HG02981 (cell line): ENCODE data around the gene ST8SIA6.
A peak's percentile ranks its signal among the peaks of the same experiment; 100 is the strongest.

ENCODE experiments used
- ATAC-seq: cut with Tn5 transposase; IDR thresholded peaks from one replicate; pipeline ENCODE4 v1.9.1; 2021; ENCODE audit warnings: mild to moderate bottlenecking, moderate library complexity; ENCODE audit not compliant: unreplicated experiment

Gene ST8SIA6

DNA sequence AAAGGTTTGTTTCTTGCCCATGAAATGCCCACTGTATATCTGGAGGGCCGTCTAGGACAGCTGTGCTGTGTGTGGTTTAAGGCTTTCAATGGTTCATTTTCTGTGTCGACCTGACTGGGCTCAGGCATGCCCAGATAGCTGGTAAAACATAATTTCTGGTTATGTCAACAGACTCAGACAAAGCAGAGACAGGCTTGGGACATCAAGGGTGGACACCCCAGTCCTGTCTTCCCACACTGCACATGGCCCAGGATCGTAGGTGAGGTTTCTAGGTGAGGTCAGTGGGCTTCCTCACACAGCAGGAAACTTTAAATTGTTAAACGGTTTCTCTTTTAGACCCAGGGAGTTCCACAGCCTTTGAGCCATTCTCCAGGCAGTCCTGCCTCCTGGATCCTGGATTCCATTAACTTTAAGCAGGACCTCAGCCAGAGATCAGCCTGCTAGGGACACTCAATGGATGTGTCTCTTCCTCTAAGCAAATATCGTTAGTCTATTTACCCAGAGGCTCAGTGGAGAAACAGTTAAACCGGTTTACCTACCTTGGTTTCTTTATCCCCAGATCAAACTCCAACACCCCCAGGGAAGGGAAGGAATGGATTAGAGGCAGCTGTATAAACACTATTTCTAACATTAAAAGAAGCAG lies 66.4 kb downstream of the ST8SIA6 start:
- ATAC-seq: no peak

DNA sequence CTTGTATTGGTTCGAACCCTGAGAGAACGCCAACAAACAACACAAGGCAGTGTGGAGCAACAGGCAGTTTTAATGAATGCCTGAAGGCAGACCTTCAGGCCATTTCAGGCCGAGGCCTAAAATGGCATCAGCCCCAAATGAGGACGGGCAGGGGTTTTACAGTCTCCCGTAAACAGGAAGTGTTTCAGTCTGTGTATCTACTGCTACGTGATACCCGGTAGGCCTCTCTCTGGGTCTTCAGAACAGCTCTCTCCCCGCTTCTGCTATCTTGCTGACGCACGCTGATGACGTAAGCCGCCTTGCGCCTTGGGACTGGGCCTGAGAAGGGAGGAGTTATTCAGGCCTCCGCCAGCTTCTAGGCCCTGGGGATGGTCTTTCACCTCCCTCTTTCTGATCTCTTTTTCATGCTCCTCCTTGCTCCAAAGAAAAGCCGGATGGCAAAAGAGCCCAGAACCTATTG lies 67.7 kb downstream of the ST8SIA6 start:
- ATAC-seq: no peak

DNA sequence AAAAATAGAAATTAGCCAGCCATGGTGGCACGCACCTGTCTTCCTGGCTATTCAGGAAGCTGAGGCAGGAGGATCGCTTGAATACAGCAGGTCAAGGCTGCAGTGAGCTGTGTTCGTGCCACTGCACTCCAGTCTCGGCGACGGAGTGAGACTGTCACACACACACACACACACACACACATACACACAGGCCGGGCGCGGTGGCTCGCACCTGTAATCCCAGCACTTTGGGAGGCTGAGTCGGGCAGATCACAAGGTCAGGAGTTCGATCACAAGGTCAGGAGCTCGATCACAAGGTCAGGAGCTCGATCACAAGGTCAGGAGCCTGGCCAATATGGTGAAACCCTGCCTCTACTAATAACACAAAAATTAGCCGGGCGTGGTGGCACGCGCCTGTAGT lies 68.4 kb downstream of the ST8SIA6 start:
- no peak for ATAC-seq

DNA sequence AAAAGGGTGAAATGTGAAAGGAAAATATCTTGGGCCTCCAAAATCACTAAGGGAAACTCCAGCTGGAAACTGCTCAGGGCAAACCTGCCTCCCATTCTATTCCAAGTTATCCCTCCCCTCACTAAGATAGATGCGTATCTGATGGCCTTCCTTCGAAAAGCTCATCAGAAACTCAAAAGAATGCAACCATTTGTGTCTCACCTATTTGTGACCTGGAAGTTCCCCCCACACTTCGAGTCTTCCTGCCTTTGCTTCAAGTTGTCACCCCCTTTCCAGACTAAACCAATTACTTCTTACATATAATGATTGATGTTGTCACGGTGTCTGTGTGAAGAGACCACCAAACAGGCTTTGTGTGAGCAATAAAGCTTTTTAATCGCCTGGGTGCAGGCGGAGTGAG lies 69.3 kb downstream of the ST8SIA6 start:
- no peak for ATAC-seq

DNA sequence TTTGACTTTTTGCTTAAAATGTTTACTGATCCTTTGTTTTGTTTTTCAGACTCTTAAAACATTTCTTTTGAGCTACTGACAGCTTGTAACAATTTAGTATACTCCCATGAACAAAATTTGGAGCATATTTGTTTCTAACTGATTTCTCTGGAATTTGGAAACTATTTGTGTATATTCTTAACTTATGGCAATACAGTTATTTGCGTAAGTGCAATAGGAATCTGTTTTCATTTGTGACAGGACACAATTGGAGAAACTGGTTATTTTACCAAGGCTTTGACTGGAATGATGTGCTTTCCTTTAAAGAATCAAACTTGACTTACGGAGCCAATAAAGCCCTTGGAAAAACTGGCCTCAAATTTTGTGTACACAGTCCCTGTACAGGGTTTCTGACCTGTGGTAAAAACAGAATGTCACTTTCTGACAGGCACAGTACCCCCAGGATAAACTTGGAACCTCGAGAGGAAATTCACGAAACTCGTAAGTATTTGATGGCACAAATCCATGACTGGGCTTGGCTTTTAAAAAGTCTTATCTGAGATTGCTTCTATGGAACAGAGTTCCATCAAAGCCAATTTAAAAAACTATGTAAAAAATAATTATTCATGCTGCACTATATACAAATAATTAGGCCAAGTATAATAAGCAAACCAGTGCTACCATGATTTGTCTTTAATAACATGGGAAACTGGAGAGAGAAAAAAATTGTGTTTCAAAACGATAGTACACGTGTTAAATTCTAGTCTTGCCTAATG lies 70.4 kb downstream of the ST8SIA6 start:
- no peak for ATAC-seq

DNA sequence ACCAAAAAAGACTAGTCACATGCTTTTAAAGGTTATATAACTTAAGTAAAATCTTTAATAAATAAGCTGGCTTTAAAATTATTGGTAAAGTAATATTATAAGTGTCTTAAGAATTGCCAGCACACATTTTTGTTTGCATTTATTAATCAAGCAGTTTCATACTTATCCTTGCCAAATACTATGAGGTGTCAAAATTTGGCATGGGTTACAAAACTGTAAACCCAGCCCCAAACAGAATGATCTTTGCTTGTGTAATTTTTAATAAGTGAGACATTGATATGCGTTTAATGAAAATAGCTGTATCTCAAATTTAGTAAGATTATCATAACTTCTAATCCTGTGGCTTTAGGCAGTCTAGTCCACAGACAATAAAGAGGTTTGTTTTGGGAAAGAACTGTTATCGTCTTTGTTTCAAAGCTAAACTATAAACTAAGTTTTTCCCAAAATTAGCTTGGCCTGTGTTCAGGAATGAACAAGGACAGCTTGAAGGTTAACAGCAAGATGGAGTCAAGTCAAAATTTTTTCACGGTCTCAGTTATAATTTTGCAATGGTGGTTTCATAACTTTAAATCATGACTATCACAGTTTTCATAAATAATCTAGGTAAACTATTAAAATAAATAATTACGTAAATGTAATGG lies 72.8 kb downstream of the ST8SIA6 start:
- ATAC-seq: no peak

DNA sequence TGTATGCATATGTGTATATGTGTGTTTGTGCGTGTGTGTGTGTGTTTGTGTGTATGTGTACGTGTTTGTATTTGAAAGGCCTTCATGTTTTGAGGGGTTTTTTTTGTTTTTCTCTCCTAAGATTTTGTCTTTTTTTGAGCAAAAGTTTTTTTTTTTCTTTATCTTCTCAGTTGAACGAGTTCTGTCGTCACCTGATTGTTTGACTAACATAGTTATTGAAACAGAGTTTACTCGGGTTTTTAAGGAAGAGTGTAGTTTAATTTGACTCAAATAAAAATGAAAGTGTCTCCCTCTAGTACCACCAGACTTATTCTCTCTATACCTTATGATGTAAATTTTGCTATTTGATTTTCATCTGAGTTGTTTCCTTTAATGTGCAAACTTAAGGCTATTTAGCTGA lies 73.5 kb downstream of the ST8SIA6 start:
- no peak for ATAC-seq

DNA sequence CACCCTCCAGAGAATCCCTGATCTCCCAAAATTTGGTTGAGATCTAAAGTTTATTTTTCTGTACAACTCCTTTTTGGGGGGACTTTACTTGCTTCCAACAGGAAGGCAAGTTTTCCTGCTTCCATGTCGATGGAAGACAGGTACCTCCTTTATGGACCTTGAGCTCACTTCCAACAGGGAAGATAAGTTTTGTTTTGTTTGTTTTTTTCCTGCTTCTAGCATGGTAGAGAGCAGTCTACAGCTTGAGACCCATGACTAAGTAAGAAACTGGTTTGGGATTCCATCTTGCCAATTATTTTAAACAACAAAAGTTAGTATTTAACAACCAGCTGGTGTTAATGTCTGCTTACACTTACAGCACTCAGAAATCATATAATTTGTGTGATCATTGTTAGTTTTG lies 74.4 kb downstream of the ST8SIA6 start:
- no peak for ATAC-seq

DNA sequence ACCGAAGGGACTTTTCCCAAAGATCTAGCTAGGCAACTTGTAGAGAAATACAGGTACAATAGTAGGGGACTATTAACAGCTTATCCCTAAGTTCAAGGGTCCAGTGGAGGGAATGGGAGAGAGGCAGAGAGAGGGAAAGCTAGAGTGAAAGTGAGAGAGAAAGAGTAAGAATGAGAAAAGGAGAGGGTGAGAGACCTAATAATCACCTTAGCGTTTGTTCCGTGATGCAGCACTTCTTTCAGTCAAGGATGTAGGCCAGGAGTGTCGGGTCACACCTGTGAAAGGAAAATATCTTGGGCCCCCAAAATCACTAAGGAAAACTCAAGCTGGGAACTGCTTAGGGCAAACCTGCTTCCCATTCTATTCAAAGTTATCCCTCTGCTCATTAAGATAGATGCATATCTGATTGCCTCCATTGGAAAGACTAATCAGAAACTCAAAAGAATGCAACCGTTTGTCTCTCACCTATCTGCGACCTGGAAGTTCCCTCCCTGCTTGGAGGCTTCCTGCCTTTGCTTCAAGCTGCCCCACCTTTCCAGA lies 75.2 kb downstream of the ST8SIA6 start:
- no peak for ATAC-seq

DNA sequence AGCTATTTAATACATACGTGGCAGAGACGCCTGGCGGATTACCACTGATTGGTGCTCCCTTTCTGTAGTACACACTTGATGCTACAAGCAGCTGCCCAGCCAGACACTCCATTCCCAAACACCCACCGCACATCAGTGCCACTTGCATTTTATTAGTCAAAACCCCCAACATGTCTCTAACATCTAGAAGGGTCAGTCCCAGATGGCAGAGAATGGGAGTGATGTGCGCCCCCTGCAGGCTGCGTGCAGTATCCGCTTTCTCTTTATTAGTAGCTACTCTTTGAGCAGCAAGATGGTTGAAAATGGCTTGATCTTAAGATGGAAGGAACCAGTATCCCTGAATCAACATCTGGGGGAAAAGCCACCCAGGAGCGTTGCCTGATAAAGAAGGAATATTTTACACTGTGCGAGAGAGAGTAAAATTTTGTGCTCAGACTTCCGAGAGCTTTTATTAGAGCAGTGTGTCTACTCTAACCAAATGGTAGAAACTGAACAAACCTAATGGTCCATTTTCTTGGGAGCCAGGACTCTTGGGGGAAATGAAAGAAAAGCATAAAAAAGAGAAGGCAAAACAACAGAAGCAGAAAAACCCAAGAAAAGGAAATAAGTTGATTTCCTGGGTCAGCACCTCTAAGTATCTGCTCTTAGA lies 78.3 kb downstream of the ST8SIA6 start:
- ATAC-seq: peak; percentile 47

DNA sequence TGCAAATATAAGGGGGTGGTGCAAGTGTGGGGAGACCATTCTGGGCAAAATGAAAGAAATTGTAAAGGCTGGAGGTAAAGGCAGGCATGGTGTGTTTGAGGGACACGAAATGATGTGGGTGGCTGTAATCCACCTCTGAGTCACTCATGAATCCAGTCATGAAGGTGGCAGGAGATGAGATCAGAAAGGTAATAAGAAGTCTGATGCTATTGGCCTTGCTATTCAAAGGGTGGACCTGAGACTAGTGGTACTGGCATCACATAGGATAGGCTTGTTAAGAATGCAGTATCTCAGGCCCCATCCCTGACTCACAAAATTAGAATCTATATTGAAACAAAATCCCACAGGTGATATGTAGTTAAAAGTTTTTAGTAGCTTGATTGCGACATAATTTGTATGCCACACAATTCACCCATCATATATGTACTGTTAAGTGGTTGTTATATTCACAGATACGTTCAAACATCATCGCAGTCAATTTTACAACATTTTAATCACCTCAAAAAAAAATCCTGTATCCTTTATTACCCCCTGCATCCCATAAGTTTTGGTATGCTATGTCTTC lies 85.6 kb downstream of the ST8SIA6 start:
- no peak for ATAC-seq

DNA sequence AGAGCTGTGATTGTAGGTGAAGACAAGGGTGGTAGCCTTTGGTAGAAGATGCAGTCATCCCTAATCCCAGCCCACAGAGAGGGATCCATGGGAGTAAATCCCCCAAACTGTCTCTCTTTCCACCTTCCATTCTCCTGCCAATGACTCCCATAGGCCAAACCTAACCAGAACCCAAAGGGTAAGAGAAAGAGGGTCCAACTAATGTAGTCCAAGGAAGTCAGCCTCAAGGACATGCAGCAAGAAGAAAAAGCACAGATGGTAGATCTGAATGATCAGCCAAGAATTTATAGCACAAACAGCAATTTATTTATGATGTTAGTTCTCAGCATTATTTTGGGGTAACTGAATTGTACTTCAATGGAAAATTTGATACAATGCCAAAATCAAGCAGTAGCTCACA lies 87.7 kb downstream of the ST8SIA6 start:
- no peak for ATAC-seq

DNA sequence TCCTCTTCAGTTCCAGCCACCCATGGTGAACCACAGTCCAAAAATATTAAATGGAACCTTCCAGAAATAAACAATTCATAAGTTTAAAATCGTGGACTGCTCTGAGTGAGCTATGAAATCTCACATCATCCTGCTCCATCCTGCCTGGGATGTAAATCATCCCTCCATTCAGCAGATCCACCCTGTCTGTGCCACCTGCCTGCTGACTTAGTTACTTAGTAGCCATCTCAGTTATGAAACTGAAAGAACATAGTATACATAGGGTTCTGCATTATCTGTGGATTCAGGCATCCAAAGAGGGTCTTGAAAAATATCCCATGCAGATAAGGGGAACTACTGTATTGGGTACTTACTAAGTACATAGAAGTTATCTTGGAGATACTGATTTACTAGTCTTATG lies 89.0 kb downstream of the ST8SIA6 start:
- ATAC-seq: peak; percentile 67

DNA sequence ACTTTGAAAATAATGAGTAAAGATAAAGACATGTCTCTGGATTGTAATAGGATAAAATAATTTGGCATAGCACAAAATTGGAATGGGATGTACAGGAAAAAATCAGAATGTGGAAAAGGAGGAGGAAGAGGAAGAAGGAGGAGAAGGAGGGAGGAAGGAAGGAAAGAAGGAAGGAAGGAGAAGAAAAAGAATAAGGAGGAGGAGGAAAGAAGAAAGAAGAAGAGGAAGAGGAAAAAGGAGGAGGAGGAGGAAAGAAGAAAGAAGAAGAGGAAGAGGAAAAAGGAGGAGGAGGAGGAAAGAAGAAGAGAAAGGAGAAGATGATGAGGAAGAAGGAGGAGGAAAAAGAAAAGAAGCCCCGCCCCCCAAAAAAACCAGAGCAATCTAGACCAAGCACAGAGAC lies 95.9 kb downstream of the ST8SIA6 start:
- ATAC-seq: no peak

DNA sequence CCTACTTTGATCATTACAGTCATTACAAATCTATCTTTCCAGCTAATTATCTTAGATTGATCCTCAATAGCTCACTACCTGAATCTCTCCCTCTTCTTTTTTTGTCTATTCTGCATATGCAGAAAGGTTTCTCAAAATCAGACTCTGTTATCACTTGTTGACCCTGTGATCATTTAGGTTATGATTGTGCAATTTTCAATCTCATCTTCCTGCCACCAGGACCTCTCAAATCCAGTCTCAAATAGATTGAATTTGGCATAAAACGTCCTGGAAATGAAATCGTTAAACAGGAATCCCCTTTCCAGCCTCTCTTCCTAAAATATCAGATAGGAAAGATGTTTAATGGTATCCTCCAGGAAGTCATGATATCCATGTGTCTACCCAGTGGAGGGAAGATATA lies 96.6 kb downstream of the ST8SIA6 start:
- ATAC-seq: no peak

DNA sequence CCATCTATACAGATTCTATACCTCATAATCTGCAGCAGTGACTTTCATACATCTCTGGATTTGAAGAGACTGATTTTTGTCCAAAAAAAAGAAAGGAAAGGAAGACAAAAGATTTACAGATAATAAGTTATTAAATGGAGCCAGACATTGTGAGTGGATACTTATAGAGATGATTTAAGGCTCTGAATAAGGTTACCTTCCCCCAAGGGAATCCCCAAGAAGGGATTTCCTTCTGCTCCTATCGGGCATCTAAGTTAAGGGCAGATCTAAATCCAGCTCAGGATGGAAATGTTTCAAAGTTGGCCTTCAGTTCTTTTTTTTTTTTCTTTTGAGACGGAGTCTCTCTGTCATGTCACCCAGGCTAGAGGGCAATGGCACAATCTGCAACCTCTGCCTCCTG lies 97.6 kb downstream of the ST8SIA6 start:
- ATAC-seq: no peak

DNA sequence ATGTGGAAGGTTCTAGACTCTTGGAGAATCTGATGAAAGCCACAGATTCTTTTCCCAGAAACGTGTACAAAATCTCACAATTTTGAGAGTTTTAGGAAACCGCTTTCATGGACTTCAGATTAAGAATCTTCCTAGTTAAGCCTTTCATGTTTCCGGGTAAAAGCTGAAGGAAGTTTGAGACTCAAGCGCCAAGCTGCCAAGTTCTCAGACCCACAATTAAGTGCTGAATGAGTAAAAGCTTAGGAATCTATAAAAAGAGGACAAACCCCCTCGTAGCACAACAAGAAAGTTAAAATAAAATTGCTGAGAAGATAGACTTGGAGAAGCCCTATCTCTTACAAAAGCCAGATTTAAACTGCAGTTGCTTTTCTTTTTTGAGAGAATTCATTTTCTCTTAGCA lies 99.6 kb downstream of the ST8SIA6 start:
- ATAC-seq: no peak

DNA sequence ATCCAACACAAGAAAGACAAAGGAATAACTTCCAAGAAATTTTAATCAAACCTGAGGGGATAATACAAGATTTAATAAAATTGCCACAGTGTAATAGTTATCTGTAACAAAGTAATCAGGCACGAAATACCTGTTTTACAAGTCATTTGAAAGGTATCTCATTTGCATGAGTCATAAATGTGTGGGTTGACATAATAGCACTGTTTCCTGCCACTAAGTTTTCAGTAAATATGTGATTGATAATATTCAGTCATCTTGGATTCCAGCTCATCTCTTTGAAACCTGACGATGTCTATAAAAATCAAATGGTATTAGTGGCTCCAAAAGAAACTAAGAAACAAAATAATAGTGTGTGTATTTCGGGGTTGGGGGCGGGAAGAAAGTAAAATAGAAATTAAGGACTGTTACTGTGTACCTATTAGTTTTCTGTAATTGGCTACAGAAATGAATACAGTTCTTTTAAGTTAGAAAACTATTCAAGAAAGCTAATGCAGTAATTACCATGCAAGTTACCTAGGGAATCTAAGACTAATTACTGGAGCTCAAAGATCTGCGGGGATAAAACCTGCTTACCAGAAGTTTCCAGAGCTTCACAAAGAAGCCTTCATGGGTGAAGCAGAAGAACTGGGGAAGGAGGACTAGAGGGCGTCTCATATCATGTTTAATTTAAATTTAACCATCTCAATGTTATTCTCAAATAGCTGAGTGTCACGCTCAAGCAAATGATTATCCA lies 100.7 kb downstream of the ST8SIA6 start:
- ATAC-seq: no peak

DNA sequence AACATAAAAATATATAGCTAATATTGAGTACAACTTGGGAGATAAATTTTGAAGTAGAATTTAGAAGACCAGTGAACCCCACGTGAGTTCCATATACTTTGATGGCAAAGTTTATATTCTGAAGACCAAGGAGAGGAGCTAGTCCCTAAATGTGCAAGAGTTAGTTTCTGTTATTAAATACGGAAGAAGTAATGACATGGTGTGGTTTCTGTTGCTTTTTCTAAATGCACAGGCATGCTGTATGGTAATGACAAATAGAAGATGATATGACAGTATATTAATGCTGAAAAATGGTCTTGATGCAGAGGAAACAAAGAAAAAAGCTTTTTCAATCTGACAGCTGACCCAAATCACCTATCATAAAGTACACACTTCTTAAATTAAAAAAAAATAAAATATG lies 101.8 kb downstream of the ST8SIA6 start:
- no peak for ATAC-seq

DNA sequence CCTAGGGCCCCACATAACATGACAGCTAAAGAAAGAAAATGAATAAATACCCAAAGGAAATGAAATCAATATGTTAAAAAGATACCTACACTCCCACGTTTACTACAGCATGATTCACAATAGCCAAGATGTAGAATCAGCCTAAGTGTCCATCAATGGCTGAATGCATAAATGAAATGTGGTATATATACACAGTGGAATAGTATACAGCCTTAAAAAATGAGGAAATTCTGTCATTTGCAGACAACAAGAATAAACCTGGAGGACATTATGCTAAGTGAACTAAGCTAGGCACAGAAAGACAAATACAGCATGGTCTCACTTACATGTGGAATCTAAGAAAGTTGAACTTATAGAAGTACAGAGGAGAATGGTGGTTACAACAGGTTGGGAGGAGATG lies 102.9 kb downstream of the ST8SIA6 start:
- no peak for ATAC-seq
